GM18508 (cell line): Measurements from ENCODE around the gene WDR73.
A peak's percentile ranks its signal among the peaks of the same experiment; 100 is the strongest.
"Not testable (repeated sequence)": the region's sequence is repeated elsewhere in the genome, so short reads cannot be mapped to it uniquely, and the experiment has no call there.

Source experiments
- ATAC-seq: cut with Tn5 transposase; IDR thresholded peaks from one replicate; pipeline ENCODE4 v1.9.1; 2021; ENCODE audit warnings: moderate number of reproducible peaks; ENCODE audit not compliant: insufficient read depth, unreplicated experiment

The WDR73 gene

GRCh38 chr15:84653910-84654688, at the start of gene WDR73:
WDR73 (minus strand) TSS chr15:84654283; CDS start chr15:84654274, 9 bp downstream.
- peak; percentile 68 for ATAC-seq

GRCh38 chr15:84703808-84704207, 49.7 kb upstream of the WDR73 start:
- no peak for ATAC-seq

- ATAC-seq = no peak
These were observed 48.9 kb upstream of the WDR73 start for GRCh38 chr15:84702961-84703482.

- no peak for ATAC-seq
These were observed 45.6 kb upstream of the WDR73 start for GRCh38 chr15:84699538-84700191.

- no peak for ATAC-seq
These were observed 43.3 kb upstream of the WDR73 start for GRCh38 chr15:84697236-84697990.

GRCh38 chr15:84696757-84697156, 42.7 kb upstream of the WDR73 start:
- no peak for ATAC-seq

GRCh38 chr15:84690342-84690741, 36.3 kb upstream of the WDR73 start:
- ATAC-seq = no peak

GRCh38 chr15:84689858-84690257, 35.8 kb upstream of the WDR73 start:
- ATAC-seq = no peak

GRCh38 chr15:84686446-84686845, 32.4 kb upstream of the WDR73 start:
- not testable (repeated sequence) for ATAC-seq

GRCh38 chr15:84685304-84685703, 31.2 kb upstream of the WDR73 start:
- ATAC-seq = no peak

GRCh38 chr15:84684092-84684491, 30.0 kb upstream of the WDR73 start:
- ATAC-seq = no peak

GRCh38 chr15:84681831-84682230, 27.7 kb upstream of the WDR73 start:
- no peak for ATAC-seq

GRCh38 chr15:84671211-84671610, 17.1 kb upstream of the WDR73 start:
- ATAC-seq = no peak

GRCh38 chr15:84669726-84670125, 15.6 kb upstream of the WDR73 start:
- ATAC-seq = no peak

GRCh38 chr15:84668221-84668982, 14.3 kb upstream of the WDR73 start:
- no peak for ATAC-seq

GRCh38 chr15:84666373-84666772, 12.3 kb upstream of the WDR73 start:
- ATAC-seq = no peak

GRCh38 chr15:84661001-84661400, 6.9 kb upstream of the WDR73 start:
- no peak for ATAC-seq

GRCh38 chr15:84659904-84660781, 6.1 kb upstream of the WDR73 start:
- ATAC-seq = no peak

GRCh38 chr15:84658788-84659411, 4.8 kb upstream of the WDR73 start:
- no peak for ATAC-seq
